Peyer's patch (tissue), 4 donors: ENCODE results near the gene RALGPS2. TPM values are rescaled to one million over a fixed set of nuclear protein-coding genes. Genes with fewer than 3 reads are reported as not detected.

Source experiments
- DNase-seq, 3 donors: peaks; one replicate each; pipeline ENCODE4 v3.0.0-alpha.2; 2017 to 2019
- H3K27ac ChIP-seq, 4 donors: fragments of 200-600 bp; sonication (generic); one replicate each; pipeline ENCODE4 v1.5.1; 2016 to 2019
- H3K27me3 ChIP-seq, 2 donors: fragments of 200-600 bp; sonication (generic); one replicate each; pipeline ENCODE4 v1.5.1; 2019
- H3K36me3 ChIP-seq, 3 donors: fragments of 200-600 bp; sonication (generic); one replicate each; pipeline ENCODE4 v1.5.1; 2016 to 2019
- H3K4me1 ChIP-seq, 4 donors: fragments of 200-600 bp; sonication (generic); one replicate each; pipeline ENCODE4 v1.5.1; 2016 to 2019
- H3K4me3 ChIP-seq, 4 donors: fragments of 200-600 bp; sonication (generic); 1 replicate in 3 of 4; 2 replicates in 1 of 4; pipeline ENCODE4 v1.5.1; 2016 to 2019; ENCODE audit warnings: mild to moderate bottlenecking in 1 of 4
- H3K9me3 ChIP-seq, 4 donors: fragments of 200-600 bp; sonication (generic); one replicate each; pipeline ENCODE4 v1.5.1; 2016 to 2019; ENCODE audit warnings: mild to moderate bottlenecking in 1 of 4
- CTCF ChIP-seq, 6 experiments: fragments of 450-650 bp in 4 of 6; fragments of 200-600 bp in 2 of 6; sonication (generic) in 1 of 6; IDR thresholded peaks; one replicate each; pipeline ENCODE4 v1.5.1; 2017 to 2019; ENCODE audit warnings: antibody characterized with exemption in 6 of 6, mild to moderate bottlenecking in 3 of 6, moderate library complexity in 1 of 6
- POLR2A ChIP-seq, 2 donors: fragments of 450-650 bp; IDR thresholded peaks; one replicate each; pipeline ENCODE4 v1.5.1; 2017; ENCODE audit warnings: antibody characterized with exemption in 2 of 2, mild to moderate bottlenecking in 2 of 2, moderate library complexity in 2 of 2
- total RNA-seq, 4 donors: library from RNA; depleted of rRNA; stranded (reverse); fragments of >200 nt; gene quantifications; one replicate each; pipeline ENCODE4 v1.1.0, GENCODE V29; 2016

RALGPS2 gene
- total RNA-seq, 4 donors from 2014 or later: 25.8 to 102 (median 40.6) TPM

- Histone ChIP-seq H3K4me3 (no peak overlapping the region), H3K9me3 (no peaks in the 10 kb centered on the region), H3K27me3 (no peaks in the 10 kb centered on the region), H3K4me1 (no peaks in the 10 kb centered on the region), H3K36me3 (peaks cover 0 to 7% (median 0%) of the 10 kb centered on the region in 3 donors), H3K27ac (no peak overlapping the region)
- TF ChIP-seq POLR2A (IDR thresholded peaks at IDR 0.05): no peak
- TF ChIP-seq CTCF (IDR thresholded peaks at IDR 0.05): no peak
- no peak for DNase-seq
Measured at GRCh38 chr1:178802873-178803272, 77.8 kb downstream of the RALGPS2 start.

GRCh38 chr1:178806665-178807300 lies 81.7 kb downstream of the RALGPS2 start:
- DNase-seq: no peak
- H3K4me3 ChIP-seq: no peak overlapping the region
- no peaks in the 10 kb centered on the region for H3K4me1 ChIP-seq
- peaks cover 0 to 19% (median 0%) of the 10 kb centered on the region in 3 donors for H3K36me3 ChIP-seq
- H3K9me3 ChIP-seq: no peaks in the 10 kb centered on the region
- no peaks in the 10 kb centered on the region for H3K27me3 ChIP-seq
- TF ChIP-seq CTCF (IDR thresholded peaks at IDR 0.05) (no peak), POLR2A (IDR thresholded peaks at IDR 0.05) (no peak)
- no peak overlapping the region for H3K27ac ChIP-seq

GRCh38 chr1:178808529-178808928 lies 83.5 kb downstream of the RALGPS2 start:
- DNase-seq: no peak
- H3K9me3 ChIP-seq: no peaks in the 10 kb centered on the region
- no peaks in the 10 kb centered on the region for H3K27me3 ChIP-seq
- H3K27ac ChIP-seq: no peak overlapping the region
- no peaks in the 10 kb centered on the region for H3K4me1 ChIP-seq
- H3K36me3 ChIP-seq: peaks cover 0 to 19% (median 0%) of the 10 kb centered on the region in 3 donors
- TF ChIP-seq CTCF (IDR thresholded peaks at IDR 0.05) (no peak), POLR2A (IDR thresholded peaks at IDR 0.05) (no peak)
- no peak overlapping the region for H3K4me3 ChIP-seq

- DNase-seq: no peak
- Histone ChIP-seq H3K27me3 (no peaks in the 10 kb centered on the region), H3K27ac (no peak overlapping the region), H3K36me3 (peaks cover 0 to 19% (median 0%) of the 10 kb centered on the region in 3 donors), H3K4me3 (no peak overlapping the region), H3K4me1 (no peaks in the 10 kb centered on the region), H3K9me3 (no peaks in the 10 kb centered on the region)
- TF ChIP-seq POLR2A (IDR thresholded peaks at IDR 0.05) (no peak), CTCF (IDR thresholded peaks at IDR 0.05) (no peak)
Measured at GRCh38 chr1:178810585-178810984, 85.5 kb downstream of the RALGPS2 start.

GRCh38 chr1:178818416-178818815 lies 93.4 kb downstream of the RALGPS2 start:
- no peak for DNase-seq
- H3K4me3 ChIP-seq: no peak overlapping the region
- TF ChIP-seq POLR2A (IDR thresholded peaks at IDR 0.05) (no peak), CTCF (IDR thresholded peaks at IDR 0.05) (no peak)
- no peak overlapping the region for H3K27ac ChIP-seq
- H3K27me3 ChIP-seq: no peaks in the 10 kb centered on the region
- no peaks in the 10 kb centered on the region for H3K9me3 ChIP-seq
- H3K4me1 ChIP-seq: no peaks in the 10 kb centered on the region
- no peaks in the 10 kb centered on the region for H3K36me3 ChIP-seq
